Activated CD4-positive, alpha-beta memory T cell treated with anti-CD3 and anti-CD28 coated beads, Interleukin-2, amount 10 ng/mL, durations not matched to agents 7 days and 5 days (primary cell): Measurements from ENCODE around the gene CRYBG2. TPM values are rescaled to one million over a fixed set of nuclear protein-coding genes. Genes with fewer than 3 reads are reported as not detected.
A peak's percentile ranks its signal among the peaks of the same experiment; 100 is the strongest.

Experiments used
- CTCF ChIA-PET: fragments of 350-600 bp; sonication (Branson Sonifier 250); formaldehyde crosslinking; loops from one replicate; lab custom pipeline; 2021; ENCODE audit warnings: antibody characterized with exemption, inconsistent platforms; lab: Charles Lee
- POLR2A ChIA-PET: fragments of 350-600 bp; sonication (Branson Sonifier 250); formaldehyde crosslinking; loops from one replicate; lab custom pipeline; 2021; ENCODE audit warnings: antibody characterized with exemption; lab: Charles Lee
- DNase-seq: peaks from one replicate; pipeline ENCODE4 v3.0.0-alpha.2; 2020
- H3K27ac Mint-ChIP-seq: one replicate; pipeline ENCODE4 v1.8.0; 2021; ENCODE audit warnings: mild to moderate bottlenecking, mixed read lengths
- H3K27me3 Mint-ChIP-seq: one replicate; pipeline ENCODE4 v1.8.0; 2021; ENCODE audit warnings: mixed read lengths
- H3K36me3 Mint-ChIP-seq: one replicate; pipeline ENCODE4 v1.8.0; 2021; ENCODE audit warnings: low read depth, mixed read lengths
- H3K4me1 Mint-ChIP-seq: one replicate; pipeline ENCODE4 v1.8.0; 2021; ENCODE audit warnings: mixed read lengths
- H3K4me3 Mint-ChIP-seq: one replicate; pipeline ENCODE4 v1.8.0; 2021; ENCODE audit warnings: mild to moderate bottlenecking, mixed read lengths
- H3K9me3 Mint-ChIP-seq: one replicate; pipeline ENCODE4 v1.8.0; 2021; ENCODE audit warnings: mixed read lengths
- total RNA-seq, 2 experiments: library from RNA; stranded (reverse); gene quantifications; one replicate each; pipeline ENCODE4 v1.2.3, GENCODE V29; 2021

CRYBG2 gene
- total RNA-seq, 2 experiments from 2014 or later = 1.9 to 4.3 TPM

- Mint-ChIP-seq H3K9me3 (no peaks in the 10 kb centered on the region), H3K27me3 (no peaks in the 10 kb centered on the region), H3K36me3 (peaks cover 77% of the 10 kb centered on the region), H3K27ac (peak overlapping the region; percentile 96), H3K4me3 (no peak overlapping the region), H3K4me1 (peaks cover 54% of the 10 kb centered on the region)
- no peak for DNase-seq
- POLR2A ChIA-PET = interaction anchor here (1.0 to 19.9 kb wide), 11 partner anchors 12 to 513 kb away, joined by 3 to 1302 read pairs (median 6); partner anchors contain the start of genes CD52, CEP85, HMGN2 and PIGV
- CTCF ChIA-PET = interaction anchor here (0.6 to 17.9 kb wide), 20 partner anchors 8 to 1697 kb away, joined by 3 to 883 read pairs (median 8); partner anchors contain the start of genes CD52, CEP85, UBXN11 and ZNF593
Measured at GRCh38 chr1:26274801-26275425, 79.0 kb downstream of the CRYBG2 start.

Other genes with a start within 250 kb of the CRYBG2 start
- 10 to 100 TPM; 21.3 to 22.7 TPM for gene PDIK1L, start 242.3 kb downstream of the CRYBG2 start, total RNA-seq
- gene FAM110D, start 195.1 kb downstream of the CRYBG2 start, total RNA-seq = not detected
- gene C1orf232, start 185.2 kb downstream of the CRYBG2 start, total RNA-seq = not detected
- 10 to 100 TPM; 20.3 to 22.9 TPM for gene ZNF593, start 184.2 kb downstream of the CRYBG2 start, total RNA-seq
- not detected for gene ZNF593OS, start 182.3 kb downstream of the CRYBG2 start, total RNA-seq
- 1 to 10 TPM; 1.8 to 5.3 TPM for gene CNKSR1, start 176.6 kb downstream of the CRYBG2 start, total RNA-seq
- not detected for gene CATSPER4, start 163.5 kb downstream of the CRYBG2 start, total RNA-seq
- 10 to 100 TPM; 35.5 to 37.7 TPM for gene CEP85, start 119.9 kb downstream of the CRYBG2 start, total RNA-seq
- 100 to 1,000 TPM; 662 to 665 TPM for gene SH3BGRL3, start 74.0 kb downstream of the CRYBG2 start, total RNA-seq
- 10 to 100 TPM; 46.9 to 49.9 TPM for gene UBXN11, start 47.5 kb downstream of the CRYBG2 start, total RNA-seq
- gene CD52, start 36.2 kb downstream of the CRYBG2 start, total RNA-seq = 1,000 to 10,000 TPM; 1,572 to 1,591 TPM
- under 1 TPM in 1 of 2 experiments, not detected in 1; 0.18 TPM for gene ZNF683, start 18.6 kb upstream of the CRYBG2 start, total RNA-seq
- not detected for gene LIN28A, start 56.7 kb upstream of the CRYBG2 start, total RNA-seq
- gene DHDDS, start 78.2 kb upstream of the CRYBG2 start, total RNA-seq = 10 to 100 TPM; 49.7 to 52.3 TPM
- gene HMGN2, start 118.3 kb upstream of the CRYBG2 start, total RNA-seq = 100 to 1,000 TPM; 853 to 877 TPM
- gene RPS6KA1, start 175.6 kb upstream of the CRYBG2 start, total RNA-seq = 100 to 1,000 TPM; 170 to 175 TPM